HFF-Myc (cell line): ENCODE results near the gene ST6GALNAC6.

ENCODE experiments used
- DNase-seq: peaks from one replicate; pipeline ENCODE4 v3.0.0-alpha.2; 2011; ENCODE audit warnings: low read depth; ENCODE audit errors: extremely low read depth
- H3K4me3 ChIP-seq: replicated peaks from 2 replicates; pipeline ENCODE4 v1.5.1; 2011; ENCODE audit warnings: low read depth, mild to moderate bottlenecking, control low read depth, low read length
- CTCF ChIP-seq: IDR thresholded peaks from 2 replicates; pipeline ENCODE4 v1.5.1; 2012; ENCODE audit warnings: mild to moderate bottlenecking, low read depth, low read length, control low read depth; ENCODE audit errors: missing control alignments

ST6GALNAC6 gene

GRCh38 chr9:127893392-127893791 is 6.0 kb downstream of the ST6GALNAC6 start:
- no peak for TF ChIP-seq CTCF
- H3K4me3 ChIP-seq = no peak overlapping the region
- no peak for DNase-seq

- TF ChIP-seq CTCF = no peak
- DNase-seq = no peak
- H3K4me3 ChIP-seq = no peak overlapping the region
These were observed 6.6 kb downstream of the ST6GALNAC6 start for GRCh38 chr9:127892831-127893230.

- DNase-seq = no peak
- no peak for TF ChIP-seq CTCF
These were observed 9.3 kb downstream of the ST6GALNAC6 start for GRCh38 chr9:127890053-127890452.

GRCh38 chr9:127887792-127888191 is 11.6 kb downstream of the ST6GALNAC6 start:
- H3K4me3 ChIP-seq = no peak overlapping the region
- DNase-seq = no peak
- no peak for TF ChIP-seq CTCF

More at GRCh38 chr9:127890053-127890452, 9.3 kb downstream of the ST6GALNAC6 start:
- no peak overlapping the region for H3K4me3 ChIP-seq

GRCh38 chr9:127886401-127886972 is 12.9 kb downstream of the ST6GALNAC6 start:
- DNase-seq = no peak
- no peak for TF ChIP-seq CTCF
- H3K4me3 ChIP-seq = no peak overlapping the region

GRCh38 chr9:127885508-127886281 is 13.7 kb downstream of the ST6GALNAC6 start:
- DNase-seq = no peak
- H3K4me3 ChIP-seq = no peak overlapping the region
- no peak for TF ChIP-seq CTCF
